Measurements from ENCODE around the gene ADGRG7.

DNA sequence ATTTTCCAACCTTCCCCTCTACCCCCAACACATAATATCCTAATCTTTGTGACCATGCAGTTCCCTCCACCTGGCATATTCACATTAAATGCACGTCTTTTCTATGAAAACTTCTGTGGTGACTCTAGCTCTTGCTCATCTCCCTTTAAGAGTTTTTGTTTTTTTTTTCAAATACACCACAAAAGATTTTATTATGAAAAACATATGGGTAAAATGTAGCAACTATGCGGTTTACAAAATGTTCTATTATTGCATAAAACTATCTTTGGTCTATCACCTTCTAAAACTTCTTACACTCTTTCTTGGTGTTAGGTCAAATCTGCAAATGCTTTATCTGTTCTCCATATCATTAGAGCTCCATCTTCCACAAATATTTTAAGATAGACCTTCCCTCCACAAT, 38.6 kb upstream of the ADGRG7 start:
- TF ChIP-seq, protein P1, sequence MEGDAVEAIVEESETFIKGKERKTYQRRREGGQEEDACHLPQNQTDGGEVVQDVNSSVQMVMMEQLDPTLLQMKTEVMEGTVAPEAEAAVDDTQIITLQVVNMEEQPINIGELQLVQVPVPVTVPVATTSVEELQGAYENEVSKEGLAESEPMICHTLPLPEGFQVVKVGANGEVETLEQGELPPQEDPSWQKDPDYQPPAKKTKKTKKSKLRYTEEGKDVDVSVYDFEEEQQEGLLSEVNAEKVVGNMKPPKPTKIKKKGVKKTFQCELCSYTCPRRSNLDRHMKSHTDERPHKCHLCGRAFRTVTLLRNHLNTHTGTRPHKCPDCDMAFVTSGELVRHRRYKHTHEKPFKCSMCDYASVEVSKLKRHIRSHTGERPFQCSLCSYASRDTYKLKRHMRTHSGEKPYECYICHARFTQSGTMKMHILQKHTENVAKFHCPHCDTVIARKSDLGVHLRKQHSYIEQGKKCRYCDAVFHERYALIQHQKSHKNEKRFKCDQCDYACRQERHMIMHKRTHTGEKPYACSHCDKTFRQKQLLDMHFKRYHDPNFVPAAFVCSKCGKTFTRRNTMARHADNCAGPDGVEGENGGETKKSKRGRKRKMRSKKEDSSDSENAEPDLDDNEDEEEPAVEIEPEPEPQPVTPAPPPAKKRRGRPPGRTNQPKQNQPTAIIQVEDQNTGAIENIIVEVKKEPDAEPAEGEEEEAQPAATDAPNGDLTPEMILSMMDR (conservative IDR thresholded peaks at IDR 0.05; ENCODE audit: low read length): no peak
- TF ChIP-seq EZH2phosphoT487 (IDR thresholded peaks at IDR 0.05; ENCODE audit: borderline replicate concordance, low read depth, low read length): no peak

All from OCI-LY7 (cell line).